Measurements from ENCODE around the gene FGD3. TPM values are rescaled to one million over a fixed set of nuclear protein-coding genes. Genes with fewer than 3 reads are reported as not detected.

The FGD3 gene
- total and polyA plus RNA-seq, 2 of the 8 experiments (the other 6 are each of a cell fraction or from before 2014, with no cell fraction given) = 1.4 to 1.9 TPM

GRCh38 chr9:93033531-93033930, 86.2 kb downstream of the FGD3 start:
- H3K14ac ChIP-seq (ENCODE audit: insufficient read length) = no peak overlapping the region
- no peak overlapping the region for H3K4me3 ChIP-seq (ENCODE audit: extremely low read depth in 1 of 4, insufficient read depth in 2 of 4, low read depth in 3 of 4, low read length in 4 of 4)
- H3K4me1 ChIP-seq (replicated peaks in 1 of 4; ENCODE audit: control insufficient read depth in 3 of 4, insufficient read depth in 4 of 4, low read length in 3 of 4) = peaks cover 0 to 9% (median under 1%) of the 10 kb centered on the region in 4 experiments; a peak in 3 of 7 replicates
- no peak for FAIRE-seq
- peaks cover 4% of the 10 kb centered on the region; the same call in 1 of the 2 replicates for H3K23me2 ChIP-seq (ENCODE audit: low read depth, low read length)
- H3K18ac ChIP-seq (ENCODE audit: extremely low read depth, low read length) = no peak overlapping the region
- no peak overlapping the region for H3K23ac ChIP-seq (ENCODE audit: insufficient read length)
- no peaks in the 10 kb centered on the region for H3K27me3 ChIP-seq (replicated peaks in 1 of 4; ENCODE audit: control insufficient read depth in 3 of 4, extremely low read depth in 1 of 4, insufficient read depth in 3 of 4, low read length in 3 of 4)
- H2AFZ ChIP-seq (ENCODE audit: low read length) = no peak overlapping the region
- H2BK120ac ChIP-seq (replicated peaks; ENCODE audit: low read depth, low read length) = no peak overlapping the region
- POLR2A ChIA-PET (ENCODE audit: partially characterized antibody) = interaction anchor here (0.6 to 1.3 kb wide), 2 partner anchors 23 to 72 kb away, joined by 3 read pairs; no protein-coding TSS in a partner anchor
- WGBS, 2 experiments (ENCODE audit: extremely low coverage in 1 of 2, insufficient coverage in 1 of 2, insufficient read length in 1 of 2, insufficient replicate concordance in 2 of 2, low coverage in 1 of 2, low lambda C conversion rate in 2 of 2, missing lambda C conversion rate in 1 of 2) = 76% methylated on average over 6 of the region's 6 CpGs; no CpG with 5 or more reads in 1 of the 2 experiments
- no peak overlapping the region for H4K8ac ChIP-seq (ENCODE audit: extremely low read depth, insufficient read depth, low read length)
- H2BK20ac ChIP-seq (ENCODE audit: low read length) = no peak overlapping the region
- no peak overlapping the region for H2BK15ac ChIP-seq (ENCODE audit: low read length)
- no peak overlapping the region for H4K5ac ChIP-seq (ENCODE audit: insufficient read length, low read depth, low read length)
- peaks cover 0 to 3% of the 10 kb centered on the region in 2 experiments for H4K20me1 ChIP-seq (replicated peaks in 1 of 2; ENCODE audit: control insufficient read depth in 1 of 2, insufficient read depth in 2 of 2, low read length in 2 of 2)
- no peak overlapping the region for H2BK12ac ChIP-seq (ENCODE audit: low read depth, low read length)
- CTCF ChIA-PET (ENCODE audit: partially characterized antibody) = interaction anchor here (0.7 to 1.5 kb wide), 5 partner anchors 15 to 76 kb away, joined by 3 to 5 read pairs (median 3); no protein-coding TSS in a partner anchor
- H2AK5ac ChIP-seq (ENCODE audit: low read depth, low read length) = no peak overlapping the region
- no peak overlapping the region for H3K4ac ChIP-seq (replicated peaks; ENCODE audit: insufficient read length, low read depth, low read length)
- no peaks in the 10 kb centered on the region for H3K79me2 ChIP-seq (ENCODE audit: control insufficient read depth in 1 of 2, insufficient read depth in 2 of 2, low read length in 2 of 2)
- H3K4me2 ChIP-seq (ENCODE audit: insufficient read depth in 1 of 2, low read depth in 2 of 2, low read length in 2 of 2) = no peak overlapping the region
- no peaks in the 10 kb centered on the region for H3K36me3 ChIP-seq (ENCODE audit: control insufficient read depth in 2 of 4, insufficient read depth in 4 of 4, low read length in 3 of 4)
- no peak overlapping the region for H2BK5ac ChIP-seq (ENCODE audit: low read depth, low read length)
- no peak overlapping the region for H3K9ac ChIP-seq (replicated peaks in 1 of 4; ENCODE audit: extremely low read depth in 1 of 4, low read depth in 3 of 4, low read length in 3 of 4)
- H3K79me1 ChIP-seq (ENCODE audit: low read depth, low read length) = no peaks in the 10 kb centered on the region
- TF ChIP-seq SP1 (IDR thresholded peaks at IDR 0.05; ENCODE audit: low read depth, low read length) = no peak
- H3K9me3 ChIP-seq (ENCODE audit: insufficient read depth in 2 of 2, low read depth in 1 of 2, low read length in 1 of 2) = no peaks in the 10 kb centered on the region
- H3K56ac ChIP-seq (replicated peaks; ENCODE audit: insufficient read length, low read depth, low read length) = no peak overlapping the region
- no peak overlapping the region; the same call in 1 of the 2 replicates for H3K27ac ChIP-seq (ENCODE audit: low read depth, low read length)
- no peak overlapping the region for H4K91ac ChIP-seq (replicated peaks; ENCODE audit: insufficient read length, low read length)
- DNase-seq (ENCODE audit: low read depth in 1 of 2, low spot score in 2 of 2) = no peak

Measured in H1 (cell line).